KMS-11 (cell line): ENCODE measurements around the gene ZNF414.

Experiments
- H2AFZ ChIP-seq: fragments of 200-600 bp; sonication (generic); 2 replicates; pipeline ENCODE4 v1.6.1; 2016; ENCODE audit warnings: antibody characterized with exemption, mixed run types, low read depth
- H3K27ac ChIP-seq: fragments of 200-600 bp; sonication (generic); 2 replicates; pipeline ENCODE4 v1.6.1; 2016; ENCODE audit warnings: mild to moderate bottlenecking, mixed run types
- H3K27me3 ChIP-seq: fragments of 200-600 bp; sonication (generic); 2 replicates; pipeline ENCODE4 v1.6.1; 2017; ENCODE audit warnings: mild to moderate bottlenecking, low read depth, mixed run types, moderate library complexity; ENCODE audit not compliant: insufficient read depth
- H3K36me3 ChIP-seq: fragments of 200-600 bp; sonication (generic); 2 replicates; pipeline ENCODE4 v1.6.1; 2017; ENCODE audit warnings: mild to moderate bottlenecking, mixed run types; ENCODE audit not compliant: insufficient read depth
- H3K4me1 ChIP-seq: fragments of 200-600 bp; sonication (generic); 2 replicates; pipeline ENCODE4 v1.6.1; 2016; ENCODE audit warnings: mild to moderate bottlenecking, low read depth, mixed run types; ENCODE audit not compliant: poor library complexity, severe bottlenecking
- H3K4me2 ChIP-seq: fragments of 200-600 bp; sonication (generic); 2 replicates; pipeline ENCODE4 v1.7.0; 2016; ENCODE audit warnings: mild to moderate bottlenecking, mixed run types
- H3K4me3 ChIP-seq: fragments of 200-600 bp; sonication (generic); IDR thresholded peaks from 2 replicates; pipeline ENCODE4 v1.6.1; 2017; ENCODE audit warnings: low read depth, low read length, mixed read lengths; ENCODE audit not compliant: insufficient read depth
- H3K79me2 ChIP-seq: fragments of 200-600 bp; sonication (generic); 2 replicates; pipeline ENCODE4 v1.6.1; 2016; ENCODE audit warnings: low read depth, mixed run types; ENCODE audit not compliant: insufficient read depth
- H3K9ac ChIP-seq: fragments of 200-600 bp; sonication (generic); 2 replicates; pipeline ENCODE4 v1.6.1; 2016; ENCODE audit warnings: mild to moderate bottlenecking, mixed run types
- H4K20me1 ChIP-seq: fragments of 200-600 bp; sonication (generic); 2 replicates; pipeline ENCODE4 v1.6.1; 2016; ENCODE audit warnings: mild to moderate bottlenecking, mixed run types; ENCODE audit not compliant: insufficient read depth
- TF ChIP-seq, protein P1 (sequence below): fragments of 200-600 bp; sonication (generic); conservative IDR thresholded peaks from 2 replicates; pipeline ENCODE4 v1.6.1; 2017; ENCODE audit warnings: low read depth, mild to moderate bottlenecking, antibody characterized with exemption, low read length, moderate library complexity, mixed read lengths

The ZNF414 gene

DNA sequence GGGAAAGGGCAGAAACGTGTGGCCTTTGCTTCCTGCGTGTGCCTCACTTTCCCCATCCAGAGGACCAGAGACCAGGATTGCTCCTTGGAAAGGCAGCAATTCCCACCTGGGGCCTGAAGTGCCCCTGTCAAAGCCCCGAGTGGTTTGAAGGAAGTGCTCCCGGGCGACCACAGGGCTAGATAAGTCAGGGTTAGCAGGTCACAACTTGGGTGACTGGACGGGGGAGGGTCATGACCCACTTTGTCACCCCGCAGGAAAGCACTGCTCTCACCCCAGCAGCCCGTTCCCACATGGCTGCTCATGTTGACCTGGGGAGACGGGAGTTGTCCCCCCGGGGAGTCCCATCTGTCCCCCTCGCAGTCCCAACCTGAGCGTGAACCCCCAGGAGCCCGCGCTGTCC, 12.0 kb downstream of the ZNF414 start:
- Histone ChIP-seq H4K20me1 (no peaks in the 10 kb centered on the region), H3K27ac (no peak overlapping the region), H3K9ac (no peak overlapping the region), H3K4me1 (peaks cover 8% of the 10 kb centered on the region), H3K27me3 (no peaks in the 10 kb centered on the region; the same call in 1 of the 2 replicates), H3K4me2 (no peak overlapping the region), H3K36me3 (no peaks in the 10 kb centered on the region), H3K79me2 (no peaks in the 10 kb centered on the region), H3K4me3 (no peak overlapping the region), H2AFZ (no peak overlapping the region)
- TF ChIP-seq, protein P1, sequence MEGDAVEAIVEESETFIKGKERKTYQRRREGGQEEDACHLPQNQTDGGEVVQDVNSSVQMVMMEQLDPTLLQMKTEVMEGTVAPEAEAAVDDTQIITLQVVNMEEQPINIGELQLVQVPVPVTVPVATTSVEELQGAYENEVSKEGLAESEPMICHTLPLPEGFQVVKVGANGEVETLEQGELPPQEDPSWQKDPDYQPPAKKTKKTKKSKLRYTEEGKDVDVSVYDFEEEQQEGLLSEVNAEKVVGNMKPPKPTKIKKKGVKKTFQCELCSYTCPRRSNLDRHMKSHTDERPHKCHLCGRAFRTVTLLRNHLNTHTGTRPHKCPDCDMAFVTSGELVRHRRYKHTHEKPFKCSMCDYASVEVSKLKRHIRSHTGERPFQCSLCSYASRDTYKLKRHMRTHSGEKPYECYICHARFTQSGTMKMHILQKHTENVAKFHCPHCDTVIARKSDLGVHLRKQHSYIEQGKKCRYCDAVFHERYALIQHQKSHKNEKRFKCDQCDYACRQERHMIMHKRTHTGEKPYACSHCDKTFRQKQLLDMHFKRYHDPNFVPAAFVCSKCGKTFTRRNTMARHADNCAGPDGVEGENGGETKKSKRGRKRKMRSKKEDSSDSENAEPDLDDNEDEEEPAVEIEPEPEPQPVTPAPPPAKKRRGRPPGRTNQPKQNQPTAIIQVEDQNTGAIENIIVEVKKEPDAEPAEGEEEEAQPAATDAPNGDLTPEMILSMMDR: no peak

DNA sequence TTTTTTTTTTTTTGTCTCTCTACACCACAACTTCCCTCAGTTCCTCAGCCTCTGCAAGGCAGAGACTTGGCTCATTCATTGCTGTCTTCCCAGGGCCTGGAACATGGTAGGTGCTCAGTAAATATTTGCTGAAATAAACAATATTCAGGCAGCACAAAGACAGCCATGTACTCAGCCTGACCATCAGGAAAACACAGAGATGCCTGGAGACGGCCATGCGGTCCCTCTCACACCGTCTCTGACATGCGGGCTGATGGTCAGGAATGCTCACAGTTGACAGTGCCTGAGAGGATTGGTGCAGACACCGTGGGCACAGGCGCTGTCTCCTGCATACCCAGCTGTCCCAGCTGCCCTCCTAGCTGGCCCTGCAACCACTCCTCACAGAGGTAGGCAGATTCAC, 12.5 kb downstream of the ZNF414 start:
- Histone ChIP-seq H3K4me1 (peaks cover 8% of the 10 kb centered on the region), H2AFZ (no peak overlapping the region), H4K20me1 (no peaks in the 10 kb centered on the region), H3K4me3 (no peak overlapping the region), H3K4me2 (no peak overlapping the region), H3K79me2 (no peaks in the 10 kb centered on the region), H3K36me3 (no peaks in the 10 kb centered on the region), H3K9ac (no peak overlapping the region), H3K27me3 (no peaks in the 10 kb centered on the region; the same call in 1 of the 2 replicates), H3K27ac (no peak overlapping the region)
- TF ChIP-seq, protein P1: no peak

DNA sequence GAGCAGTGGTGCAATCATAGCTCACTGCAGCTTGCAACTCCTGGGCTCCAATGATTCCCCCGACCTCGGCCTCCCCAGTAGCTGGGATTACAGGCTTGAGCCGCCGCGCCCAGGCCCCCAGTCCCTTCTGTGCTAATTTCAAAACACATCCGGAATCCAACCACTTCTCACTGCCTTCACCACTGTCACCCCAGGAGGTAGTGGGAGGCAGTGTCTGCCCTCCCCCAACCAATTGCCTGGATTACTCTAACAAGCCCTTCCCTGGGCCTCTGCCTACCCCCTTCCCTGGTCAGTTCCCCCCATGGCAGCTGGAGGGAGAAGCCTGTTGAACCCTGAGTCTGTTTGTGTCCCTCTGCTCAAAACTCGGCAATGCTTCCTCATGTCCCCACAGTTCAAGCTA, 13.8 kb downstream of the ZNF414 start:
- H3K9ac ChIP-seq: no peak overlapping the region
- H3K27ac ChIP-seq: no peak overlapping the region
- no peaks in the 10 kb centered on the region; the same call in 1 of the 2 replicates for H3K27me3 ChIP-seq
- H3K4me2 ChIP-seq: no peak overlapping the region
- TF ChIP-seq, protein P1: no peak
- H3K36me3 ChIP-seq: no peaks in the 10 kb centered on the region
- H3K4me3 ChIP-seq: no peak overlapping the region
- H3K79me2 ChIP-seq: no peaks in the 10 kb centered on the region
- no peak overlapping the region for H2AFZ ChIP-seq
- no peaks in the 10 kb centered on the region for H4K20me1 ChIP-seq
- peaks cover 8% of the 10 kb centered on the region for H3K4me1 ChIP-seq

DNA sequence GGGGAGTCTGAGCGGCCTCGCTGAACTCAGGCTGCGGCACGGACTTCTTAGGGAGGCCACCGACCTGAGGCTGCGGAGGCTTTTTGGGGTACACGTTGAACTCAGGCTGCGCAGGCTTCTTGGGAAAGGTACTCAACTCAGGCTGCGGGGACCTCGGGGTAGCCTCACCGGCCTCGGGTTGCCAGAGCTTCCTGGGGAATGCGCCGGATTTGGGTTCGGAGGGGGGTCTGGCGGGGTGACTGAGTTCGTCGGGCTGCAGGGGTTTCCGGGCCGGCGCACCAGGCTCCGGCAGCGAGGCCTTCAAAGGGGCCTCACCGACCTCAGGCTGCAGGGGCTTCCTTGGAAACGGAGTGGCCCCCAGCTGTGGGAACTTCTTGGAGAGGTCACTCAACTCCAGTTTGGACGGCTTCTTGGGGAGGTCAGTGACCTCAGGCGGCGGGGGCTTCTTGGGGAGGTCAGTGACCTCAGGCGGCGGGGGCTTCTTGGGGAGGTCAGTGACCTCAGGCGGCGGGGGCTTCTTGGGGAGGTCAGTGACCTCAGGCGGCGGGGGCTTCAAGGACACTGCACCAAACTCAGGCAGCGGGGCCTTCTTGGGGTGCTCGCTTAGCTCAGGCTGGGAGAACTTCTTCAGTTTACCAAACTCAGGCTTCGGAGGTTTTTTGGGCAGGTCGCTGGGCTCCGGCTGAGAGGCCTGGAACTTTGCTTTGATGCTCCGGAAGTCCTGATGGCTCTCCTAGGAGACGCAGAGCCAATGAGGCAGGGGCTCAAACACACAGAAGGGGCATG, 14.7 kb downstream of the ZNF414 start:
- Histone ChIP-seq H3K9ac (no peak overlapping the region), H3K27ac (no peak overlapping the region)

More for the DNA sequence above, 14.7 kb downstream of the ZNF414 start:
- Histone ChIP-seq H3K4me1 (no peaks in the 10 kb centered on the region), H3K36me3 (no peaks in the 10 kb centered on the region), H4K20me1 (no peaks in the 10 kb centered on the region), H3K4me3 (no peak overlapping the region), H3K27me3 (no peaks in the 10 kb centered on the region; the same call in 1 of the 2 replicates), H3K4me2 (no peak overlapping the region), H3K79me2 (no peaks in the 10 kb centered on the region), H2AFZ (no peak overlapping the region)
- TF ChIP-seq, protein P1: no peak
